Stimulated activated CD8-positive, alpha-beta memory T cell treated with anti-CD3 and anti-CD28 coated beads, Interleukin-7, amount 100 ng/mL, for 24 hours (primary cell): ENCODE data around the gene TIMP3.

Experiments
- DNase-seq: peaks from one replicate; pipeline ENCODE4 v3.0.0-alpha.2; 2020; ENCODE audit warnings: low read depth

Gene TIMP3

GRCh38 chr22:32829451-32829851, 27.9 kb downstream of the TIMP3 start:
- no peak for DNase-seq

- DNase-seq: no peak
Measured at GRCh38 chr22:32830473-32830872, 29.0 kb downstream of the TIMP3 start.

- DNase-seq: no peak
Measured at GRCh38 chr22:32830957-32831356, 29.5 kb downstream of the TIMP3 start.

GRCh38 chr22:32831584-32831983, 30.1 kb downstream of the TIMP3 start:
- DNase-seq: no peak

GRCh38 chr22:32832174-32832573, 30.7 kb downstream of the TIMP3 start:
- DNase-seq: no peak

- DNase-seq: no peak
Measured at GRCh38 chr22:32836280-32837123, 35.0 kb downstream of the TIMP3 start.

GRCh38 chr22:32837142-32837541, 35.6 kb downstream of the TIMP3 start:
- DNase-seq: no peak

- no peak for DNase-seq
Measured at GRCh38 chr22:32837803-32838202, 36.3 kb downstream of the TIMP3 start.

GRCh38 chr22:32839831-32840584, 38.5 kb downstream of the TIMP3 start:
- no peak for DNase-seq

- DNase-seq: no peak
Measured at GRCh38 chr22:32841175-32841574, 39.7 kb downstream of the TIMP3 start.

GRCh38 chr22:32842486-32842885, 41.0 kb downstream of the TIMP3 start:
- no peak for DNase-seq

GRCh38 chr22:32843300-32843699, 41.8 kb downstream of the TIMP3 start:
- no peak for DNase-seq

- DNase-seq: no peak
Measured at GRCh38 chr22:32844251-32844650, 42.7 kb downstream of the TIMP3 start.

GRCh38 chr22:32846780-32847491, 45.4 kb downstream of the TIMP3 start:
- no peak for DNase-seq

GRCh38 chr22:32848226-32848625, 46.7 kb downstream of the TIMP3 start:
- no peak for DNase-seq

GRCh38 chr22:32849501-32849900, 48.0 kb downstream of the TIMP3 start:
- DNase-seq: no peak

GRCh38 chr22:32850157-32850556, 48.7 kb downstream of the TIMP3 start:
- no peak for DNase-seq

- no peak for DNase-seq
Measured at GRCh38 chr22:32850591-32851517, 49.3 kb downstream of the TIMP3 start.

- no peak for DNase-seq
Measured at GRCh38 chr22:32852395-32853251, 51.1 kb downstream of the TIMP3 start.

- no peak for DNase-seq
Measured at GRCh38 chr22:32853662-32854061, 52.2 kb downstream of the TIMP3 start.

GRCh38 chr22:32854351-32854804, 52.9 kb downstream of the TIMP3 start:
- no peak for DNase-seq
